ENCODE measurements around the gene PIGS. TPM values are rescaled to one million over a fixed set of nuclear protein-coding genes. Genes with fewer than 3 reads are reported as not detected.

Gene PIGS
- total and polyA plus RNA-seq, 2 donors (not counting 1 experiment from before 2014, with no cell fraction given), result 53.7 to 68.4 TPM

- Histone ChIP-seq H3K9me3 (ENCODE audit: control insufficient read depth, insufficient read depth, low read depth, low read length) (no peaks in the 10 kb centered on the region), H3K27ac (ENCODE audit: insufficient read depth, low read length) (no peak overlapping the region)
- no peak for DNase-seq (ENCODE audit: low read depth in 2 of 2)
These were observed 26.8 kb downstream of the PIGS start for GRCh38 chr17:28544402-28545140.

GRCh38 chr17:28541439-28541838 lies 29.9 kb downstream of the PIGS start:
- H3K4me1 ChIP-seq (ENCODE audit: control insufficient read depth, extremely low read depth, insufficient read depth, low read length), result no peaks in the 10 kb centered on the region
- H3K9ac ChIP-seq (ENCODE audit: insufficient read depth, low read length), result no peak overlapping the region

More at GRCh38 chr17:28544402-28545140, 26.8 kb downstream of the PIGS start:
- Histone ChIP-seq H2AFZ (ENCODE audit: low read length) (no peak overlapping the region), H3K4me1 (ENCODE audit: control insufficient read depth, extremely low read depth, insufficient read depth, low read length) (no peaks in the 10 kb centered on the region), H3K4me3 (replicated peaks in 1 of 4; ENCODE audit: control extremely low read depth in 1 of 4, insufficient read depth in 1 of 4, low read depth in 3 of 4, low read length in 4 of 4) (no peak overlapping the region), H3K4me2 (ENCODE audit: extremely low read depth, insufficient read depth, low read length) (no peak overlapping the region), H4K20me1 (ENCODE audit: control insufficient read depth, extremely low read depth, insufficient read depth, low read length) (no peaks in the 10 kb centered on the region), H3K9ac (ENCODE audit: insufficient read depth, low read length) (no peak overlapping the region), H3K27me3 (ENCODE audit: control insufficient read depth, insufficient read depth, low read length) (no peaks in the 10 kb centered on the region), H3K79me2 (ENCODE audit: control insufficient read depth, insufficient read depth, low read length) (no peaks in the 10 kb centered on the region), H3K36me3 (ENCODE audit: control insufficient read depth, insufficient read depth, low read length) (peaks cover 3% of the 10 kb centered on the region)
- TF ChIP-seq EZH2 (IDR thresholded peaks at IDR 0.05; ENCODE audit: low read length, missing control alignments) (no peak), CTCF (conservative IDR thresholded peaks at IDR 0.05 in 1 of 2, IDR thresholded peaks at IDR 0.05 in 1 of 2; ENCODE audit: low read depth in 1 of 2, low read length in 2 of 2) (no peak)

GRCh38 chr17:28540231-28540630 lies 31.1 kb downstream of the PIGS start:
- no peak overlapping the region for H3K9ac ChIP-seq (ENCODE audit: insufficient read depth, low read length)
- H3K27ac ChIP-seq (ENCODE audit: insufficient read depth, low read length), result no peak overlapping the region
- H3K27me3 ChIP-seq (ENCODE audit: control insufficient read depth, insufficient read depth, low read length), result peaks cover 11% of the 10 kb centered on the region
- TF ChIP-seq CTCF (conservative IDR thresholded peaks at IDR 0.05 in 1 of 2, IDR thresholded peaks at IDR 0.05 in 1 of 2; ENCODE audit: low read depth in 1 of 2, low read length in 2 of 2) (no peak), EZH2 (IDR thresholded peaks at IDR 0.05; ENCODE audit: low read length, missing control alignments) (no peak)
- H2AFZ ChIP-seq (ENCODE audit: low read length), result no peak overlapping the region
- H3K36me3 ChIP-seq (ENCODE audit: control insufficient read depth, insufficient read depth, low read length), result no peaks in the 10 kb centered on the region
- no peaks in the 10 kb centered on the region for H4K20me1 ChIP-seq (ENCODE audit: control insufficient read depth, extremely low read depth, insufficient read depth, low read length)
- no peak overlapping the region for H3K4me2 ChIP-seq (ENCODE audit: extremely low read depth, insufficient read depth, low read length)
- H3K79me2 ChIP-seq (ENCODE audit: control insufficient read depth, insufficient read depth, low read length), result no peaks in the 10 kb centered on the region
- H3K9me3 ChIP-seq (ENCODE audit: control insufficient read depth, insufficient read depth, low read depth, low read length), result no peaks in the 10 kb centered on the region
- no peaks in the 10 kb centered on the region for H3K4me1 ChIP-seq (ENCODE audit: control insufficient read depth, extremely low read depth, insufficient read depth, low read length)
- no peak overlapping the region for H3K4me3 ChIP-seq (replicated peaks in 1 of 4; ENCODE audit: control extremely low read depth in 1 of 4, insufficient read depth in 1 of 4, low read depth in 3 of 4, low read length in 4 of 4)
- no peak for DNase-seq (ENCODE audit: low read depth in 2 of 2)

More at GRCh38 chr17:28541439-28541838, 29.9 kb downstream of the PIGS start:
- Histone ChIP-seq H3K4me3 (replicated peaks in 1 of 4; ENCODE audit: control extremely low read depth in 1 of 4, insufficient read depth in 1 of 4, low read depth in 3 of 4, low read length in 4 of 4) (no peak overlapping the region), H3K27ac (ENCODE audit: insufficient read depth, low read length) (no peak overlapping the region), H2AFZ (ENCODE audit: low read length) (no peak overlapping the region), H3K36me3 (ENCODE audit: control insufficient read depth, insufficient read depth, low read length) (no peaks in the 10 kb centered on the region), H3K9me3 (ENCODE audit: control insufficient read depth, insufficient read depth, low read depth, low read length) (no peaks in the 10 kb centered on the region), H4K20me1 (ENCODE audit: control insufficient read depth, extremely low read depth, insufficient read depth, low read length) (no peaks in the 10 kb centered on the region), H3K27me3 (ENCODE audit: control insufficient read depth, insufficient read depth, low read length) (peaks cover 4% of the 10 kb centered on the region), H3K4me2 (ENCODE audit: extremely low read depth, insufficient read depth, low read length) (no peak overlapping the region), H3K79me2 (ENCODE audit: control insufficient read depth, insufficient read depth, low read length) (no peaks in the 10 kb centered on the region)
- no peak for TF ChIP-seq CTCF (conservative IDR thresholded peaks at IDR 0.05 in 1 of 2, IDR thresholded peaks at IDR 0.05 in 1 of 2; ENCODE audit: low read depth in 1 of 2, low read length in 2 of 2)
- TF ChIP-seq EZH2 (IDR thresholded peaks at IDR 0.05; ENCODE audit: low read length, missing control alignments), result no peak
- no peak for DNase-seq (ENCODE audit: low read depth in 2 of 2)
